WTC11 (cell line): ENCODE results near the gene RAC3. TPM values are rescaled to one million over a fixed set of nuclear protein-coding genes. Genes with fewer than 3 reads are reported as not detected.

Experiments
- ATAC-seq: fragments of 200-7000 bp; cut with Tn5 transposase; 2 replicates; pipeline ENCODE4 v1.10.0; 2021; ENCODE audit warnings: mild to moderate bottlenecking, moderate library complexity
- CTCF ChIA-PET: fragments of 300-600 bp; sonication (Branson Sonifier 250); formaldehyde crosslinking; loops from one replicate; lab custom pipeline; 2021; ENCODE audit warnings: antibody characterized with exemption; lab: Charles Lee
- POLR2A ChIA-PET: fragments of 350-600 bp; sonication (Branson Sonifier 250); formaldehyde crosslinking; loops from one replicate; lab custom pipeline; 2021; ENCODE audit warnings: antibody characterized with exemption; lab: Charles Lee
- DNase-seq: peaks from one replicate; pipeline ENCODE4 v3.0.0; 2021; ENCODE audit warnings: low spot score
- H3K27ac Mint-ChIP-seq: 2 replicates; pipeline ENCODE4 v1.8.0; 2021; ENCODE audit warnings: mixed read lengths
- H3K27me3 Mint-ChIP-seq: 2 replicates; pipeline ENCODE4 v1.8.0; 2021; ENCODE audit warnings: low read depth, mild to moderate bottlenecking, moderate library complexity, mixed read lengths
- H3K36me3 Mint-ChIP-seq: 2 replicates; pipeline ENCODE4 v1.8.0; 2021; ENCODE audit warnings: mixed read lengths
- H3K4me1 Mint-ChIP-seq: 2 replicates; pipeline ENCODE4 v1.8.0; 2022; ENCODE audit warnings: mixed read lengths
- H3K4me3 Mint-ChIP-seq: 2 replicates; pipeline ENCODE4 v1.8.0; 2021; ENCODE audit warnings: mild to moderate bottlenecking, moderate library complexity, mixed read lengths
- H3K9me3 Mint-ChIP-seq: 2 replicates; pipeline ENCODE4 v1.8.0; 2021; ENCODE audit warnings: mixed read lengths
- FOXJ3 ChIP-seq: sonication (generic); formaldehyde crosslinking; IDR thresholded peaks from 2 replicates; pipeline ENCODE4 v1.9.0; 2021; ENCODE audit warnings: missing genetic modification reagents, mild to moderate bottlenecking, borderline replicate concordance
- NR1H2 ChIP-seq: sonication (generic); formaldehyde crosslinking; IDR thresholded peaks from 2 replicates; pipeline ENCODE4 v1.9.0; 2021; ENCODE audit warnings: mild to moderate bottlenecking, moderate library complexity, missing genetic modification reagents
- ZNF423 ChIP-seq: fragments of 250-450 bp; sonication (Bioruptor Pico); IDR thresholded peaks from 2 replicates; pipeline ENCODE4 v2.1.2; 2022; ENCODE audit warnings: mild to moderate bottlenecking, moderate library complexity
- total RNA-seq: library from RNA; stranded (reverse); gene quantifications from 3 replicates; pipeline ENCODE4 v1.2.3, GENCODE V29; 2021
- TF ChIP-seq, protein P1 (sequence below): sonication (generic); formaldehyde crosslinking; IDR thresholded peaks from 2 replicates; pipeline ENCODE4 v1.8.1; 2023; ENCODE audit warnings: mild to moderate bottlenecking, missing genetic modification reagents

Gene RAC3
- total RNA-seq, 1 experiment from 2014 or later = 163 TPM

DNA sequence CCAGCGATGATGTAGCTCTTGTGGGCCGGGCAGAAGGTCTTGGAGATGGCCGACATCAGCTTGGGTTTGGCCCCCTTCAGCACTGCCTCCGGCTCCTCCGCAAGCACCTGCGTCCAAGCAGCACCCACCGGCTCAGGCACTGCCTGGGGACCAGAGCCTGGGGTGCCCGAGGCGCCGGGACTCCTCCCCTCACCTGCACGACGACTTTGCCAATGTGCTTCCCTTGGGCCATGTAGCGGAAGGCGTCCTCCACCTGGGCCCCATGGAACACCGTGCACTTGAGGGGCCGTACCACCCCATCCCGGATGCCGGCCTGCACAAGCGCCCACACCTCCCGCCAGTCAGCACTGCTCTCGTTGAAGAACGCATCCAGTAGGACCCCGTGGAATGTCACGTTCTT is 51.5 kb downstream of the RAC3 start:
- H3K36me3 Mint-ChIP-seq = peaks cover 24% of the 10 kb centered on the region
- ChIA-PET CTCF (interaction anchor here (2.0 kb wide), 1 partner anchor 53 kb away, joined by 8 read pairs; no protein-coding TSS in a partner anchor), POLR2A (no interaction called here)
- DNase-seq (no peak), ATAC-seq (no peak)
- no peaks in the 10 kb centered on the region for H3K9me3 Mint-ChIP-seq
- H3K4me3 Mint-ChIP-seq = no peak overlapping the region
- TF ChIP-seq, protein P1, sequence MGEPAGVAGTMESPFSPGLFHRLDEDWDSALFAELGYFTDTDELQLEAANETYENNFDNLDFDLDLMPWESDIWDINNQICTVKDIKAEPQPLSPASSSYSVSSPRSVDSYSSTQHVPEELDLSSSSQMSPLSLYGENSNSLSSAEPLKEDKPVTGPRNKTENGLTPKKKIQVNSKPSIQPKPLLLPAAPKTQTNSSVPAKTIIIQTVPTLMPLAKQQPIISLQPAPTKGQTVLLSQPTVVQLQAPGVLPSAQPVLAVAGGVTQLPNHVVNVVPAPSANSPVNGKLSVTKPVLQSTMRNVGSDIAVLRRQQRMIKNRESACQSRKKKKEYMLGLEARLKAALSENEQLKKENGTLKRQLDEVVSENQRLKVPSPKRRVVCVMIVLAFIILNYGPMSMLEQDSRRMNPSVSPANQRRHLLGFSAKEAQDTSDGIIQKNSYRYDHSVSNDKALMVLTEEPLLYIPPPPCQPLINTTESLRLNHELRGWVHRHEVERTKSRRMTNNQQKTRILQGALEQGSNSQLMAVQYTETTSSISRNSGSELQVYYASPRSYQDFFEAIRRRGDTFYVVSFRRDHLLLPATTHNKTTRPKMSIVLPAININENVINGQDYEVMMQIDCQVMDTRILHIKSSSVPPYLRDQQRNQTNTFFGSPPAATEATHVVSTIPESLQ (CRISPR knock-in tag) = no peak
- TF ChIP-seq ZNF423 (CRISPR knock-in tag) = no peak
- no peak for TF ChIP-seq NR1H2
- no peak for TF ChIP-seq FOXJ3 (CRISPR knock-in tag)
- H3K27ac Mint-ChIP-seq = no peak overlapping the region
- no peaks in the 10 kb centered on the region for H3K27me3 Mint-ChIP-seq
- H3K4me1 Mint-ChIP-seq = no peaks in the 10 kb centered on the region

Other genes starting within 250 kb of the RAC3 start
- gene GCGR, start 227.5 kb upstream of the RAC3 start, total RNA-seq = 0.85 to 1.4 TPM (median 1.4 TPM) in 3 replicates
- gene MCRIP1, start 198.4 kb upstream of the RAC3 start, total RNA-seq = 126 to 144 TPM (median 131 TPM) in 3 replicates
- not detected in 3 replicates for gene PPP1R27, start 196.6 kb upstream of the RAC3 start, total RNA-seq
- 343 to 380 TPM (median 360 TPM) in 3 replicates for gene P4HB, start 171.1 kb upstream of the RAC3 start, total RNA-seq
- gene ARHGDIA, start 160.3 kb upstream of the RAC3 start, total RNA-seq = 200 to 247 TPM (median 203 TPM) in 3 replicates
- gene ALYREF, start 140.1 kb upstream of the RAC3 start, total RNA-seq = 172 to 212 TPM (median 174 TPM) in 3 replicates
- 217 to 249 TPM (median 245 TPM) in 3 replicates for gene ANAPC11, start 140.0 kb upstream of the RAC3 start, total RNA-seq
- 1.9 to 2.1 TPM (median 1.9 TPM) in 3 replicates for gene NPB, start 129.4 kb upstream of the RAC3 start, total RNA-seq
- 24.7 to 31.4 TPM (median 26.3 TPM) in 3 replicates for gene PCYT2, start 120.3 kb upstream of the RAC3 start, total RNA-seq
- gene SIRT7, start 113.5 kb upstream of the RAC3 start, total RNA-seq = 19.5 to 24.2 TPM (median 20.9 TPM) in 3 replicates
- gene MAFG, start 103.9 kb upstream of the RAC3 start, total RNA-seq = 24.2 to 29.8 TPM (median 24.3 TPM) in 3 replicates
- 144 to 188 TPM (median 164 TPM) in 3 replicates for gene PYCR1, start 94.4 kb upstream of the RAC3 start, total RNA-seq
- 0.44 to 0.62 TPM (median 0.46 TPM) in 3 replicates for gene MYADML2, start 84.4 kb upstream of the RAC3 start, total RNA-seq
- 1.2 to 1.9 TPM (median 1.7 TPM) in 3 replicates for gene NOTUM, start 70.5 kb upstream of the RAC3 start, total RNA-seq
- 60.4 to 71.9 TPM (median 67.8 TPM) in 3 replicates for gene ASPSCR1, start 54.0 kb upstream of the RAC3 start, total RNA-seq
- gene CENPX, start 8.8 kb upstream of the RAC3 start, total RNA-seq = 107 to 121 TPM (median 110 TPM) in 3 replicates
- gene LRRC45, start 8.4 kb upstream of the RAC3 start, total RNA-seq = 30.5 to 38.1 TPM (median 32.5 TPM) in 3 replicates
- gene DCXR, start 6.0 kb downstream of the RAC3 start, total RNA-seq = 114 to 130 TPM (median 120 TPM) in 3 replicates
- gene RFNG, start 20.1 kb downstream of the RAC3 start, total RNA-seq = 40.9 to 42.3 TPM (median 41.6 TPM) in 3 replicates
- 166 to 181 TPM (median 167 TPM) in 3 replicates for gene GPS1, start 20.2 kb downstream of the RAC3 start, total RNA-seq
- gene DUS1L, start 34.1 kb downstream of the RAC3 start, total RNA-seq = 99.6 to 120 TPM (median 106 TPM) in 3 replicates
- 611 to 742 TPM (median 654 TPM) in 3 replicates for gene FASN, start 66.6 kb downstream of the RAC3 start, total RNA-seq
- 15.1 to 20.0 TPM (median 16.9 TPM) in 3 replicates for gene CCDC57, start 181.2 kb downstream of the RAC3 start, total RNA-seq
- 28.7 to 65.3 TPM (median 58.5 TPM) in 3 replicates for gene SLC16A3, start 197.4 kb downstream of the RAC3 start, total RNA-seq
- gene CSNK1D, start 242.0 kb downstream of the RAC3 start, total RNA-seq = 101 to 111 TPM (median 107 TPM) in 3 replicates